SK-N-SH (cell line): ENCODE measurements around the gene ARHGEF19. TPM values are rescaled to one million over a fixed set of nuclear protein-coding genes. Genes with fewer than 3 reads are reported as not detected.

Experiments used
- CTCF ChIA-PET: fragments of 300-600, 350-600 bp; formaldehyde crosslinking; extraction: SDS; loops from one replicate; lab custom pipeline; 2021; lab: Yijun Ruan, JAX
- POLR2A ChIA-PET: fragments of 350-600 bp; sonication (Branson Sonifier 250); formaldehyde crosslinking; extraction: SDS; loops from one replicate; lab custom pipeline; 2020; ENCODE audit warnings: antibody characterized with exemption, inconsistent platforms; lab: Yijun Ruan, JAX
- DNase-seq: peaks from one replicate; pipeline ENCODE4 v3.0.0; 2012
- H2AFZ ChIP-seq: fragments of 200-600 bp; sonication (generic); 2 replicates; pipeline ENCODE4 v1.8.1; 2016; ENCODE audit warnings: antibody characterized with exemption, mild to moderate bottlenecking, low read depth
- H3F3A ChIP-seq: fragments of 200-600 bp; sonication (generic); replicated peaks from 2 replicates; pipeline ENCODE3; 2016; ENCODE audit warnings: antibody characterized with exemption, mild to moderate bottlenecking; ENCODE audit not compliant: insufficient read depth
- H3K27ac ChIP-seq, 2 experiments: fragments of 200-500 bp in 1 of 2; fragments of 200-600 bp in 1 of 2; sonication (Bioruptor generic) in 1 of 2; sonication (generic), shearing (Covaris generic) in 1 of 2; 2 replicates each; pipeline versions ENCODE4 v1.5.1 to v1.6.1; 2014 to 2016; ENCODE audit warnings: low read depth in 2 of 2, inconsistent platforms in 1 of 2, low read length in 1 of 2, mild to moderate bottlenecking in 1 of 2, mixed read lengths in 1 of 2
- H3K27me3 ChIP-seq: fragments of 200-600 bp; sonication (generic), shearing (Covaris generic); 2 replicates; pipeline ENCODE4 v1.6.1; 2016; ENCODE audit warnings: mixed run types; ENCODE audit not compliant: insufficient read depth
- H3K36me3 ChIP-seq, 2 experiments: fragments of 200-500 bp in 1 of 2; fragments of 200-600 bp in 1 of 2; sonication (Bioruptor generic) in 1 of 2; sonication (generic) in 1 of 2; replicated peaks in 1 of 2; 2 replicates each; pipeline versions ENCODE3 to v1.5.1; 2014 to 2016; ENCODE audit warnings: low read length in 1 of 2, mild to moderate bottlenecking in 1 of 2; ENCODE audit not compliant: insufficient read depth in 2 of 2, control insufficient read depth in 1 of 2
- H3K4me1 ChIP-seq, 2 experiments: fragments of 200-500 bp in 1 of 2; fragments of 200-600 bp in 1 of 2; sonication (Bioruptor generic) in 1 of 2; sonication (generic), shearing (Covaris generic) in 1 of 2; 2 replicates each; pipeline versions ENCODE4 v1.5.1 to v1.6.1; 2014 to 2016; ENCODE audit warnings: low read depth in 1 of 2, low read length in 1 of 2, mixed run types in 1 of 2; ENCODE audit not compliant: insufficient read depth in 2 of 2, control insufficient read depth in 1 of 2
- H3K4me2 ChIP-seq: fragments of 200-600 bp; sonication (generic), shearing (Covaris generic); 2 replicates; pipeline ENCODE4 v1.6.1; 2017; ENCODE audit warnings: mixed run types
- H3K4me3 ChIP-seq, 2 experiments: fragments of 200-500 bp in 1 of 2; fragments of 200-600 bp in 1 of 2; sonication (Bioruptor generic) in 1 of 2; sonication (generic), shearing (Covaris generic) in 1 of 2; 2 replicates each; pipeline versions ENCODE4 v1.5.1 to v1.8.1; 2014 to 2016; ENCODE audit warnings: low read depth in 2 of 2, inconsistent platforms in 1 of 2, low read length in 1 of 2, mild to moderate bottlenecking in 1 of 2, mixed read lengths in 1 of 2, moderate library complexity in 1 of 2
- H3K79me2 ChIP-seq: fragments of 200-600 bp; sonication (generic); 2 replicates; pipeline ENCODE4 v1.8.1; 2017; ENCODE audit warnings: mild to moderate bottlenecking; ENCODE audit not compliant: insufficient read depth
- H3K9ac ChIP-seq: fragments of 200-600 bp; sonication (generic); 2 replicates; pipeline ENCODE4 v1.6.1; 2017; ENCODE audit warnings: mixed run types
- H3K9me2 ChIP-seq: fragments of 200-600 bp; sonication (generic); 2 replicates; pipeline ENCODE4 v1.6.1; 2017; ENCODE audit warnings: mixed run types
- H3K9me3 ChIP-seq: fragments of 200-600 bp; sonication (generic); 2 replicates; pipeline ENCODE4 v1.6.1; 2017; ENCODE audit warnings: mixed run types, mild to moderate bottlenecking, moderate library complexity
- H4K20me1 ChIP-seq: fragments of 200-600 bp; sonication (generic); 2 replicates; pipeline ENCODE4 v1.6.1; 2017; ENCODE audit warnings: mild to moderate bottlenecking, mixed run types; ENCODE audit not compliant: insufficient read depth
- EP300 ChIP-seq, 2 experiments: IDR thresholded peaks; 2 replicates each; pipeline versions ENCODE4 v1.4.0 to v1.6.1; 2012; ENCODE audit warnings: borderline replicate concordance in 1 of 2, low read depth in 1 of 2, low read length in 1 of 2
- FOXJ3 ChIP-seq: sonication (generic); formaldehyde crosslinking; IDR thresholded peaks from 2 replicates; pipeline ENCODE4 v1.5.1; 2020; ENCODE audit warnings: mild to moderate bottlenecking, missing genetic modification reagents
- GATA2 ChIP-seq: sonication (generic); formaldehyde crosslinking; IDR thresholded peaks from 2 replicates; pipeline ENCODE4 v1.5.0; 2020; ENCODE audit warnings: mild to moderate bottlenecking, missing genetic modification reagents
- IRF3 ChIP-seq: fragments of 150-350 bp; IDR thresholded peaks from 2 replicates; pipeline ENCODE4 v1.6.1; 2016; ENCODE audit warnings: mild to moderate bottlenecking, low read depth, low read length
- MAX ChIP-seq: IDR thresholded peaks from 2 replicates; pipeline ENCODE4 v1.4.0; 2012; ENCODE audit warnings: low read depth
- MXI1 ChIP-seq: IDR thresholded peaks from 2 replicates; pipeline ENCODE4 v1.6.1; 2012; ENCODE audit warnings: mild to moderate bottlenecking, low read depth, low read length, improper control_type of control experiment
- RAD21 ChIP-seq: IDR thresholded peaks from 2 replicates; pipeline ENCODE4 v1.6.1; 2012; ENCODE audit warnings: mild to moderate bottlenecking, low read length
- RCOR1 ChIP-seq: fragments of 150-350 bp; IDR thresholded peaks from 2 replicates; pipeline ENCODE4 v1.6.1; 2017; ENCODE audit warnings: antibody characterized with exemption, low read length
- RFX5 ChIP-seq: IDR thresholded peaks from 2 replicates; pipeline ENCODE4 v1.6.1; 2012; ENCODE audit warnings: mild to moderate bottlenecking, improper control_type of control experiment, low read length
- TAF1 ChIP-seq: IDR thresholded peaks from 2 replicates; pipeline ENCODE4 v1.6.1; 2012; ENCODE audit warnings: low read depth, mild to moderate bottlenecking, low read length, moderate library complexity, borderline replicate concordance
- whole genome bisulfite sequencing: methylation state at CpG from one replicate; pipeline ENCODE4 v1.1.6; 2017; ENCODE audit warnings: low lambda C conversion rate; 5-methylcytosine and 5-hydroxymethylcytosine counted together
- polyA plus RNA-seq, 3 experiments: library from polyadenylated mRNA; depleted of rRNA; stranded (reverse); fragments of >200 nt; gene quantifications; 2 replicates each; pipeline ENCODE4 v1.2.3, GENCODE V29; 2012
- TF ChIP-seq, protein P1 (sequence below): IDR thresholded peaks from 2 replicates; pipeline ENCODE4 v1.4.0; 2012; ENCODE audit warnings: low read depth, borderline replicate concordance
- TF ChIP-seq, protein P2 (sequence below): IDR thresholded peaks from 2 replicates; pipeline ENCODE4 v1.4.0; 2012; ENCODE audit warnings: low read depth, borderline replicate concordance

ARHGEF19 gene
- polyA plus RNA-seq, 1 of the 3 experiments (the other 2 are of a cell fraction) = 11.5 TPM

GRCh38 chr1:16167331-16168143, 44.9 kb downstream of the ARHGEF19 start:
- Histone ChIP-seq H3K36me3 (no peaks in the 10 kb centered on the region), H3K4me3 (peak overlapping the region in 1 of 2 experiments; percentile 49; a peak in 2 of 4 replicates), H3K79me2 (no peaks in the 10 kb centered on the region), H2AFZ (no peak overlapping the region), H3K9me2 (no peaks in the 10 kb centered on the region), H4K20me1 (no peaks in the 10 kb centered on the region), H3K27me3 (no peaks in the 10 kb centered on the region), H3K9me3 (no peaks in the 10 kb centered on the region), H3K27ac (peak overlapping the region in 1 of 2 experiments; percentile 12; a peak in 1 of 4 replicates), H3K4me2 (peak overlapping the region; percentile 78), H3K9ac (no peak overlapping the region), H3K4me1 (peaks cover 0 to 8% of the 10 kb centered on the region in 2 experiments; a peak in 2 of 4 replicates), H3F3A (peaks cover 15% of the 10 kb centered on the region)
- peak; percentile 92 for DNase-seq
- ChIA-PET POLR2A (no interaction called here), CTCF (interaction anchor here (2.4 to 2.9 kb wide), 2 partner anchors 85 to 89 kb away, joined by 11 to 16 read pairs; no protein-coding TSS in a partner anchor)
- WGBS = 14% methylated on average over 50 of the region's 60 CpGs
- no peak for TF ChIP-seq FOXJ3 (CRISPR knock-in tag)
- TF ChIP-seq GATA2 = no peak
- TF ChIP-seq RFX5 = no peak
- TF ChIP-seq RAD21 = no peak
- no peak for TF ChIP-seq EP300 (IDR thresholded peaks at IDR 0.05; ENCODE audit: borderline replicate concordance in 1 of 2, low read depth in 1 of 2, low read length in 1 of 2)
- TF ChIP-seq RCOR1 = no peak
- TF ChIP-seq, protein P1, sequence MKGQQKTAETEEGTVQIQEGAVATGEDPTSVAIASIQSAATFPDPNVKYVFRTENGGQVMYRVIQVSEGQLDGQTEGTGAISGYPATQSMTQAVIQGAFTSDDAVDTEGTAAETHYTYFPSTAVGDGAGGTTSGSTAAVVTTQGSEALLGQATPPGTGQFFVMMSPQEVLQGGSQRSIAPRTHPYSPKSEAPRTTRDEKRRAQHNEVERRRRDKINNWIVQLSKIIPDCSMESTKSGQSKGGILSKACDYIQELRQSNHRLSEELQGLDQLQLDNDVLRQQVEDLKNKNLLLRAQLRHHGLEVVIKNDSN = peak; percentile 58; the same call in 1 of the 2 replicates
- peak; percentile 50; the same call in 1 of the 2 replicates for TF ChIP-seq MXI1
- TF ChIP-seq MAX = peak; percentile 73; the same call in 1 of the 2 replicates
- TF ChIP-seq IRF3 = no peak
- no peak for TF ChIP-seq TAF1
- TF ChIP-seq, protein P2, sequence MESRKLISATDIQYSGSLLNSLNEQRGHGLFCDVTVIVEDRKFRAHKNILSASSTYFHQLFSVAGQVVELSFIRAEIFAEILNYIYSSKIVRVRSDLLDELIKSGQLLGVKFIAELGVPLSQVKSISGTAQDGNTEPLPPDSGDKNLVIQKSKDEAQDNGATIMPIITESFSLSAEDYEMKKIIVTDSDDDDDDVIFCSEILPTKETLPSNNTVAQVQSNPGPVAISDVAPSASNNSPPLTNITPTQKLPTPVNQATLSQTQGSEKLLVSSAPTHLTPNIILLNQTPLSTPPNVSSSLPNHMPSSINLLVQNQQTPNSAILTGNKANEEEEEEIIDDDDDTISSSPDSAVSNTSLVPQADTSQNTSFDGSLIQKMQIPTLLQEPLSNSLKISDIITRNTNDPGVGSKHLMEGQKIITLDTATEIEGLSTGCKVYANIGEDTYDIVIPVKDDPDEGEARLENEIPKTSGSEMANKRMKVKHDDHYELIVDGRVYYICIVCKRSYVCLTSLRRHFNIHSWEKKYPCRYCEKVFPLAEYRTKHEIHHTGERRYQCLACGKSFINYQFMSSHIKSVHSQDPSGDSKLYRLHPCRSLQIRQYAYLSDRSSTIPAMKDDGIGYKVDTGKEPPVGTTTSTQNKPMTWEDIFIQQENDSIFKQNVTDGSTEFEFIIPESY = no peak
